ENCODE data around the gene MAP2K7.

The MAP2K7 gene

GRCh38 chr19:7885818-7886217 is 17.9 kb upstream of the MAP2K7 start:
- no peak for DNase-seq

GRCh38 chr19:7887408-7888144 is 16.1 kb upstream of the MAP2K7 start:
- no peak for DNase-seq

DNA sequence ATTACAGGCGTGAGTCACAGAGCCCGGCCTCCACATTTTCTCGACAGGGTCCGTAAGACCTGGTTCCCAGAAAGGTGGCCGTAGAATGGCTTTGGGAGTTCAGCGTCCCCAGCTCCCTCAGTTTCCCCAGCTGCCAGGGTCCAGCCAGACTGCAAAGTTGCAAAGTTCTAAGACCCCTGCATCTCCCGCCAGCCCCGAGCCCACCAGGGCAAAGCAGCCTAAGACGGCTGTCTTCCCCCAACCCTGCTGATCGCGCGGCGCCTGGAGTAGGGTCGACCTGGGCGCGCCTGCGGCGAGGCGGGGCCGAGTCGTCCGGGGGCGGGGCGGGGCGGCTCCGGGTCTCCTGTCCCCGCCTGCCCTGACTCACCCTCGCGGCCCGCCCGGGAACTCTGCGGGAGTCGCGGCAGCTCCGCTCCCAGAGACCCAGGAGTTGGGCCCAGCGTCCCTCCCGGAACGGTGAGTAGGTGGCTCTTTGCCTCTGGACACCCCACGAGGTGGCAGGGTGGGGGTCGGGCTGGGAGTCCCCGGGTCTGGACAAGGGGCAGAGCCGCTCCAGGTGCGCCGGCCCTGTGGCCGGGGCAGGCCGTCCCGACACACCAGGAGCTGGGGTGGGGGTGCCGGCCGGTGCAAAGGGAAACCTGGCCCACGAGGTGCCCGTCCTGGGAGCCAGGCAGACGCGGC is 15.4 kb upstream of the MAP2K7 start, which contains the start of gene LRRC8E:
Gene LRRC8E, plus strand, starts transcription at position 366 of the 681 bp plus-strand sequence. CDS start 7,094 bp downstream, outside the sequence.
- peak; percentile 79 for DNase-seq

DNA sequence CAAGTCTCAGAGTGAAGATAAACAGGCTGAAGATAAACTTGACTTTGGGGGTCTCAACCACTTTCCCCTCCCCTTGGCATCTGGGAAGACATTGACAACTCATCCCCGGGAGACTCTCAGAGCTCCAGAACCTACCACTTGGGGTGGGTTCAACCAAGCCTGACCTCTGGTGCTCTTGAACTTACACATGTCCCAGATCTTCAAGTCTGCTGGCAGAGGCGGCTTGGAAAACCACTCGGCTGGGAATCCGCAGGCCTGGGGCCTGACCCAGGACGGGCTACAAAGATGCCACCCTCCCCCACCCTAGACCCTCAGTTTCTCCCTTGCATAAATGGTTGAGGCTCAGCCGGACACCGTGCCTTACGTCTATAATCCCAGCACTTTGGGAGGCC is 14.9 kb upstream of the MAP2K7 start:
- DNase-seq, result no peak

DNA sequence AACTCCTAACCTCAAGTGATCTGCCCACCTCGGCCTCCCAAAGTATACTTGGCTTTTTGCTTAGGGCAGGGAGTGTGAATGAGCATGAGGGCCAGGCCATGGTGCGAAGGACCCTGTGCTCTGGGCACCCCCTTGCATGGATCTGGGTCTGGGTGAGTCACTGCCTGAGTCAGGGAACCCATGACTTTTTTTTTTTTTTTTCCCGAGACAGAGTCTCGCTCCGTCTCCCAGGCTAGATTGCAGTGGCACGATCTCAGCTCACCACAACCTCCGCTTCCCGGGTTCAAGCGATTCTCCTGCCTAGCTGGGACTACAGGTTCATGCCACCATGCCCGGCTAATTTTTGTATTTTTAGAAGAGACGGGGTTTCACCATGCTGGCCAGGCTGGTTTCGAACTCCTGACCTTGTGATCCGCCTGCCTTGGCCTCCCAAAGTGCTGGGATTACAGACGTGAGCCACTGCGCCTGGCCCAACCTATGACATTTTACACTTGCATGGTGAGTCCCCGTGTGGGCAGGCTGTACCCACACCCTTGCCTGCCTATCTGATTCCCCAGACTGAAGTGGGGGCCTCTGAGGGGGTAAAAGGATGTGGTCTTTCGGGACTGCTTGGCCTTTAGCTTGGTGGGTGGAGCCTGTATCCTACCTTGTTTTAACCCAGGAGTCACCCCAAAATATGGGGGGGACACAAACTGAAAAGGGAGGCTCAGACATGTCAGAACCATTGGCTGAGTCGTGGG is 10.1 kb upstream of the MAP2K7 start:
- peak; percentile 52 for DNase-seq

GRCh38 chr19:7894612-7895309 is 8.9 kb upstream of the MAP2K7 start:
- DNase-seq, result no peak

DNA sequence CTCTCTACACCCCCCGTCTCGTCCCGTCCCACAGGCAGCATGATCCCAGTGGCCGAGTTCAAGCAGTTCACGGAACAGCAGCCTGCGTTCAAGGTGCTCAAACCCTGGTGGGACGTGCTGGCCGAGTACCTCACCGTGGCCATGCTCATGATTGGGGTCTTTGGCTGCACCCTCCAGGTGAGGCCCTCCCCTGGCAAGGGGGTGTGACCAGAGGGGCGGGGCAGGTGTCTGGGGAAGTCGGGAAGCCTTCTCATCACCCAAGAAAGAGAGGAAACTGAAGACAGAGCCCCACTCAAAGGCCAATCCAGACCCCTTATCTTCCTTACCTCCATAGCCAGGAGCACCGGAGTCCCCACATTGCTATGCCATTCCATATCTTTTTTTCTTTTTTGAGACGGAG is 8.1 kb upstream of the MAP2K7 start:
- no peak for DNase-seq

DNA sequence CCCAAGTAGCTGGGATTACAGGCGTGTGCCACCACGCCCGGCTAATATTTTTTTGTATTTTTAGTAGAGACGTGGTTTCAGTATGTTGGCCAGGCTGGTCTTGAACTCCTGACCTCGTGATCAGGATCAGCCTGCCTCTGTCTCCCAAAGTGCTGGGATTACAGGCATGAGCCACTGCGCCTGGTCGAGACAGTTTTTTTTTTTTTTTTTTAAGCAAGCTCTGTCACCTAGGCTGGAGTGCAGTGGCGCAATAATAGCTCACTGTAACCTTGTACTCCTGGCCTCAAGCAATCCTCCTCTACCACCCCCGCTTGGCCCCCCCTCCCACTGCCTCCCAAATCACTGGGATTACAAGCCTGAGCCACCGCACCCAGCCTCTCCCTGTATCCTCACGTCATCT is 6.4 kb upstream of the MAP2K7 start:
- DNase-seq, result no peak

DNA sequence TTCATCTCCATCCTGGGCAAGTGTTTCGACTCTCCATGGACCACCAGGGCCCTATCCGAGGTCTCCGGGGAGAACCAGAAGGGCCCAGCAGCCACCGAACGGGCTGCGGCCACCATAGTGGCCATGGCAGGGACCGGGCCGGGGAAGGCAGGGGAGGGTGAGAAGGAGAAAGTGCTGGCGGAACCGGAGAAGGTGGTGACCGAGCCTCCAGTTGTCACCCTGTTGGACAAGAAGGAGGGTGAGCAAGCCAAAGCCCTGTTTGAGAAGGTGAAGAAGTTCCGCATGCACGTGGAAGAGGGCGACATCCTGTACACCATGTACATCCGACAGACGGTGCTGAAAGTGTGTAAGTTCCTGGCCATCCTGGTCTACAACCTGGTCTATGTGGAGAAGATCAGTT is 4.7 kb upstream of the MAP2K7 start:
- no peak for DNase-seq

DNA sequence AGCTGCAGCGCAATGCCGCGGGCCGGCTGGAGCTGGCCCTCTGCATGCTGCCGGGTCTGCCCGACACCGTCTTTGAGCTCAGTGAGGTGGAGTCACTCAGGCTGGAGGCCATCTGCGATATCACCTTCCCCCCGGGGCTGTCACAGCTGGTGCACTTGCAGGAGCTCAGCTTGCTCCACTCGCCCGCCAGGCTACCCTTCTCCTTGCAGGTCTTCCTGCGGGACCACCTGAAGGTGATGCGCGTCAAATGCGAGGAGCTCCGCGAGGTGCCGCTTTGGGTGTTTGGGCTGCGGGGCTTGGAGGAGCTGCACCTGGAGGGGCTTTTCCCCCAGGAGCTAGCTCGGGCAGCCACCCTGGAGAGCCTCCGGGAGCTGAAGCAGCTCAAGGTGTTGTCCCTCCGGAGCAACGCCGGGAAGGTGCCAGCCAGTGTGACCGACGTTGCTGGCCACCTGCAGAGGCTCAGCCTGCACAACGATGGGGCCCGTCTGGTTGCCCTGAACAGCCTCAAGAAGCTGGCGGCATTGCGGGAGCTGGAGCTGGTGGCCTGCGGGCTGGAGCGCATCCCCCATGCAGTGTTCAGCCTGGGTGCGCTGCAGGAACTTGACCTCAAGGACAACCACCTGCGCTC is 3.8 kb upstream of the MAP2K7 start:
- no peak for DNase-seq

DNA sequence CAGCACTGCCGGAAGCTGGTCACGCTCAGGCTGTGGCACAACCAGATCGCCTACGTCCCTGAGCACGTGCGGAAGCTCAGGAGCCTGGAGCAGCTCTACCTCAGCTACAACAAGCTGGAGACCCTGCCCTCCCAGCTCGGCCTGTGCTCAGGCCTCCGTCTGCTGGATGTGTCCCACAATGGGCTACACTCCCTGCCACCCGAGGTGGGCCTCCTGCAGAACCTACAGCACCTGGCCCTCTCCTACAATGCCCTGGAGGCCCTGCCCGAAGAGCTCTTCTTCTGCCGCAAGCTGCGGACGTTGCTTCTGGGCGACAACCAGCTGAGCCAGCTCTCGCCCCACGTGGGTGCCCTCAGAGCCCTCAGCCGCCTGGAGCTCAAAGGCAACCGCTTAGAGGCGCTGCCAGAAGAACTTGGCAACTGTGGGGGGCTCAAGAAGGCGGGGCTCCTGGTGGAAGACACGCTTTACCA is 3.2 kb upstream of the MAP2K7 start:
- DNase-seq, result no peak

DNA sequence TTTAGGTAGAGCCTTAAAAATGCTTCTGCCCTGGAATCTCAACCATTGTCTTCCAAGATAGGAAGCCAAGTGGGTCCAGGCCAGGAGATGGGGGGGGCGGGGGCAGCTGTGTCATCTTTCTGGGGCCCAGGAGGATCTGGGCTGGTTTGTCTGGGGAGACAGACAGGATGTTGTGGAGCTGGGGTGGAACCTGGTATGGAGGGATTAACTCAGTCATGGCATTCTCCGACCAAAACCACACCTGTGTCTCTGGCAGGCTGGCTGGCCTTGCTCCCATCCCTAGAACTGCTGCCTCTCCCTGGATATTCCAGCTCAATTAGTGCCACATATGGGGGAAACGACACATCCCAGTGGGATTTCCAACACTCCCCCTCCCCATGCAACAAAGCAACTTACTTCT is 2.7 kb upstream of the MAP2K7 start:
- DNase-seq, result no peak

- DNase-seq, result no peak
Measured at GRCh38 chr19:7901337-7901736, 2.3 kb upstream of the MAP2K7 start.

GRCh38 chr19:7902796-7903243 is 857 bp upstream of the MAP2K7 start:
- DNase-seq, result no peak

GRCh38 chr19:7904074-7905020 is 670 bp downstream of the MAP2K7 start:
- DNase-seq, result peak; percentile 28

GRCh38 chr19:7905268-7905667 is 1.6 kb downstream of the MAP2K7 start:
- no peak for DNase-seq

DNA sequence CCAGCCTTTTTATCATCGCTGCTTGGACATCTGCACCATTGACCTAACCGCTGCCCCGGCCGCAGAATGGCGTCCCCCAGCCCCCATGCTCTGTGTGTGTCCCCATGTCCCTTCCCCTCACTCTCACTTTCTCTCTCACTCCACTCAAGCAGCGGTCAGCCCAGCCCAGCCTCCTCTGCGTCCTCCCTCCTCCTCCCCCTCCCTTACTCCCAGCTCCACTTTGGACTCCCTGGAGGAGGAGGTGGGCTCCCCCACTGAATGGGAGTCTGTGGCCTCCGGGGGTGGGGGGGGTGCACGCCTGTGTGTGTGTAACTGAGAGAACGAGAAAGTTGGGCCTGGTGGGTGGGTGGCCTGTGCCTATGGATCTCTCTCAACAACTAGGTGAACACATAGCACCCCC is 2.2 kb downstream of the MAP2K7 start:
- DNase-seq, result no peak

GRCh38 chr19:7907122-7907521 is 3.4 kb downstream of the MAP2K7 start:
- DNase-seq, result no peak

- DNase-seq, result no peak
Measured at GRCh38 chr19:7907544-7907943, 3.9 kb downstream of the MAP2K7 start.

GRCh38 chr19:7908078-7908699 is 4.5 kb downstream of the MAP2K7 start:
- DNase-seq, result no peak
